Measurements from ENCODE around the gene HAGH. TPM values are rescaled to one million over a fixed set of nuclear protein-coding genes. Genes with fewer than 3 reads are reported as not detected.
A peak's percentile ranks its signal among the peaks of the same experiment; 100 is the strongest.

The HAGH gene
- total RNA-seq, 2 donors from 2014 or later, result 31.7 to 65.6 TPM

DNA sequence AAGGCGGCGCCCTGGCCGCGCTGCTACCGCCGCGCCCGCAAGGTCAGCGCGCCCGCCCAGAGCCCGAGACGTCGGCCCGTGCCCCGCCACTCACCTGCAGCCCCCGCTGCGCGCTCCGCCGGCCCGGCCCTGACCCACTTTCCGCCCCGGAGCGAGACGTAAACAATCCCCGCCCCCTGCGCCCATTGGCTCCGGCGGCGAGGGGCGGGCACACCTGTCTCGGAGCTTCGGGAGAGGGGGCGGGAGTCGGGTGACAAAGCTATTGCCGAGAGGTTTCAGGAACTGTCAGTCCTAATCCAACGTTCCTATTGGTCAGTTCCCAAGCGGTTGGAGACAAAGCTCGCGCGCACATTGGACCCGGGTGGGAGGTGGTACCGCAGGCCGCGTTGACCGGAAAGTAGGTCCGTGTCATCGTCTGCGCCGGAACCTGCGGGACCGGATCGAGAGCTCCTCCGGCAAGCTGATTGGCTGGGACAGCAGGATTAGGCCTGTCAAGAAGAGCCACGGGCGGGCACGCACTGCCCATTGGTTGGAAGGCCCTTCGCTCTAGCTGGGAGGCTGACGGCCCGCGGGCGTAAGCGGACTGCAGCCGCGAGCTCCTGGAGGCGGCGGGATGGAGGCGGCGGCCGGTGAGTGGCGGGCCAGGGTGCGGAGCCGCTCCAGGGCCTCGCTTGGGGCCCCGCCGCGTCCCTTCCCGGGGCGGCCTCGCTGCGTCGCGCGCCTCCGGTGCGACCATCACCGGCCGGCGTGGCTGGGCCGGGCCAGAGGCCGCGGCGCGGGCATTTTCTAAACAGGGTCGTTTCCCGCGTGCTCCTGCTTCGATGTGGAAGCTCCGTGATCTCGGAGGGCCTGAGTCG is 44.0 kb downstream of the HAGH start, which contains the start of the genes NUBP2 and SPSB3:
NUBP2 (plus strand) TSS at position 553 of the 857 bp plus-strand sequence; CDS start at position 614, 61 bp downstream.
SPSB3 (minus strand) TSS at position 164 of the 857 bp plus-strand sequence. CDS start 1,088 bp downstream, outside the sequence.
- Mint-ChIP-seq H3K9me3 (no peaks in the 10 kb centered on the region), H3K27ac (peak within 1 kb of the TSS; percentile 82 to 94), H3K36me3 (peaks cover 6% of the 10 kb centered on the region in 2 donors)
- peak; percentile 91 to 93 for ATAC-seq
- DNase-seq (ENCODE audit: low spot score in 2 of 2), result peak; percentile 94 to 100

DNA sequence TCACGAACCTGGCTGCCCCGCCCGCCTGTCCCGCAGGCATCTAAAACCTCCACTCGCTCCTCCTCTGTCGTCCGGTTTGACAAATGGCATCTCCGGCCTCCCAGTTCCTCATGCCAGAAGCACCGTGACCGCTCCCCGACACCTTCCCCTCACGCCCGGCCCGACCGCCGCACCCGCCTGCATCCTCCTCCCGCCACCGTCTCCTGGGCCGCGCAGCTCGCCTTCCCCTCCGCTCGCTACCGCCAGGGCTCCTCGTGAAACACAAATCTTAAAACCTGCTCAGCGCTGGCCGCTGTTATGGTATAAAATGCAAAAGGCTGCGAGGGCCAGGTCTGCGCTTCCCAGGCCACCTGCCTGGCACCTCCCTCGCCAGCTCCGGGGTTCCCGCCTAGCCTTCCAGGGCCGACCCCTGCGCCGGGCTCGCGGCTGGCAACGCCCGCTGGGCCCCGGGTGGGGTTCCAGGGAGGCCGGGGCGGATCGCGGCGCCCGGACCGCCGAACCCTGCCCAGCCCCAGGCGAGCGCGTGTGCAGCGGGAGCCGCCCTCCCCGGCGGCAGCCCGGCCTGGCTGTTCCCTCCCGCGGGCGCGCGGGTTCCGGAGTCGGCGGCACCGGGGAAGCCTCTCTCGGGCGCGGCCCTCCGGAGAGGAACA is 44.7 kb downstream of the HAGH start:
- peaks cover 6% of the 10 kb centered on the region in 2 donors for H3K36me3 Mint-ChIP-seq
- peak in 1 of 2 donors; percentile 42 for DNase-seq (ENCODE audit: low spot score in 2 of 2)
- no peak for ATAC-seq

DNA sequence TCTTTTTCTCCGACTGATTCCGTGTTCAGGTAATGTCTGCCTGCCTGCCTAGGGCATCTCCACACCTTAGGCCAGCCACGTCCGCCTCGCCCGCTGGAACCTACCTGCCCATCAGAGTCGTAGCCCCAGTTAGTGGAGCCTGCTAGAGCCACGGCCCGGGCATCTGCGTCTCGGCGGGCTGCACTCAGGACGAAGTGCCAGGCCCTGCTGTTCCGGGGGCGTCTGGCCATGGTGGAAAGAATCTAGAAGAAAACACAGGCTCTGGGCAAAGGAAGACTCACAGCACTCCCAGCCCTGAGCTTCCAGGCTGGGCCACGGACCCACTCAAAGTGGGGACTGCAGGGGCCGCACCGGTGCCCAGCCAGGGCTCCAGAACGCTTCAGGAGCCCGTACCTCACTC is 45.4 kb downstream of the HAGH start:
- H3K27ac Mint-ChIP-seq, result peak overlapping the region; percentile 82 to 91
- DNase-seq (ENCODE audit: low spot score in 2 of 2), result no peak
- no peak for ATAC-seq

More for the DNA sequence above, 44.7 kb downstream of the HAGH start:
- Mint-ChIP-seq H3K9me3 (no peaks in the 10 kb centered on the region), H3K27ac (peak overlapping the region; percentile 82 to 91)

DNA sequence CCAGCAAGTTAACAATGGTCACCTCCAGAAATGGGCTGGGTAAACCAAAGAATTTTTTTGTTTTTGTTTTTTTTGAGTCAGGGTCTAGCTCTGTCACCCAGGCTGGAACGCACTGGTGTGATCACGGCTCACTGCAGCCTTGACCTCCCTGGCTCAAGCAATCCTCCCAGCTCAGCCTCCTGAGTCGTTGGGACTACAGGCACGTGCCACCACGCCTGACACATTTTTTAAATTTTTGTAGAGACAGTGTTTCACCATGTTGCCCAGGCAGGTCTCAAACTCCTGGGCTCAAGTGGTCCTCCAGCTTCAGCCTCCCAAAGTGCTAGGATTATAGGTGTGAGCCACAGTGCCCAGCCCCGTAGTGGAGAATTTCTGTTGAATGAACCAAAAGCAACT is 46.0 kb downstream of the HAGH start:
- Mint-ChIP-seq H3K9me3 (no peaks in the 10 kb centered on the region), H3K27ac (peak overlapping the region in 1 of 2 donors; percentile 82), H3K36me3 (peaks cover 6% of the 10 kb centered on the region in 2 donors)
- no peak for DNase-seq (ENCODE audit: low spot score in 2 of 2)
- ATAC-seq, result no peak

More for the DNA sequence above, 45.4 kb downstream of the HAGH start:
- Mint-ChIP-seq H3K9me3 (no peaks in the 10 kb centered on the region), H3K36me3 (peaks cover 6% of the 10 kb centered on the region in 2 donors)

DNA sequence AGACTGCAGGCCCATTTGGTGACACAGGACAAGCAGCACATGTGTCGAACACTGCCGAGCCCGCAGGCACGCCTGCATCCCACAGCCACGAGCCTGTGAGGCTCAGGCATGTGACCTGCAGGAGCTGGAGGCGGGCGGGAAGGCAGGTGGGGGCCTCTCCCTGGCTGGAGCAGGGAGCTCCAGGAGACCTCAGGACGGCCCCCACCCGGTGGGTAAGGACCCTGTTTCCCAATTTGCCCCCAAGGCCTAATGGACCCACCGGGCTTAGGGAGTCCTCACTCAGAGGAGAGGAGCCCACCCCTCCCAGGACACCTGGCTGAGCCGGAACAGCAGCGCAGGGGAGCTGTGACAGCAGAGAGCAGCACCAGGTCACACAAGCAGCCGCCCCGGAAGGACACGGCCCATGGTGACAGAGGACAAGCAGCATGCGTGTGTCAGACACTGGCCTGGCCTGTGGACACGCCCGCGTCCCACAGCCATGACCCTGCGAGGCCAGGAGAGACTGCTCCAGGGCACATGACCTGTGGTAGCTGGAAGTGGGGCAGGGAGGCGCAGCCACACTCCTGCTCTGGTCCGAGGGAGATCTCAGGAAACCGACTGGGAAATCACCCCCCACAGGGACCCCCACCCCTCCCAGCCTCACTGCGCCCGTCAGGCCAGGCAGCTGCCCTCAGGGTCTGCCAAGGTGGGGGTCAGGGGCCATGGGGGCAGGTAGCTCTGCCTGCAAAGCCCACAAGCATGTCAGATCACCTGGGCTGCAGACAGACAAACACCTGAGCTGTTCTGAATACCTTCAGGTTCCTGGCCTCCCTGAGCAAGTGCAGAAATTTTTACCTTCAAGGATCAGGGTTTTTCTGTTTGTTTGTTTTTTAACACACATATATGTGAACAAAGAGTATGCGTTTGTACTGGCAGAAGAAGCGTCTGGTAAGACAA is 46.6 kb downstream of the HAGH start:
- DNase-seq (ENCODE audit: low spot score in 2 of 2), result no peak
- Mint-ChIP-seq H3K36me3 (peaks cover 6% of the 10 kb centered on the region in 2 donors), H3K9me3 (no peaks in the 10 kb centered on the region), H3K27ac (no peak overlapping the region)
- ATAC-seq, result no peak

DNA sequence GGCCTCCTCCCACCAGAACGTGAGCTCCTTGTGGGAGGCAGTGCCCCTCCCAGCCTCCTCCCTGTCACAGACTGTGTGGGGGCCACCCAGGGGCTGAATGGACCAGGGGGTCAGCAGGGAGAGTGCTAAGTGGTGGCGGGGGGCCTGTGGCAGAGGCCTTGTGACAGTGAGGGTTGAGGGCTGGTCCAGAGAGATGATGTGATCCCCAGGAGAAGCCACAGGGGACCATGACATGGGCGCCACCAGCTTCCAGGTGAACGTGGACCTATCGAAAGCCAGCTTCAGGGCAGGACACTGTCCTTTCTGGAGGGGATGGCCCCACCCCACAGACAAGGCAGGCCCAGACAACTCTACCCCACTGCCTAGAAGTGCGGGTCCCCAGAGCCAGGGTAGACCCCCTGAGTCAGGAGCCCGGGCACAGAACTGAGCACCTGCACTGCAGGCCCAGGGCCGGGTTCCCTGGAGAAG is 47.4 kb downstream of the HAGH start:
- peaks cover 6% of the 10 kb centered on the region in 2 donors for H3K36me3 Mint-ChIP-seq
- no peaks in the 10 kb centered on the region for H3K9me3 Mint-ChIP-seq
- peak overlapping the region; percentile 49 to 73 for H3K27ac Mint-ChIP-seq
- ATAC-seq (no peak), DNase-seq (ENCODE audit: low spot score in 2 of 2) (no peak)

DNA sequence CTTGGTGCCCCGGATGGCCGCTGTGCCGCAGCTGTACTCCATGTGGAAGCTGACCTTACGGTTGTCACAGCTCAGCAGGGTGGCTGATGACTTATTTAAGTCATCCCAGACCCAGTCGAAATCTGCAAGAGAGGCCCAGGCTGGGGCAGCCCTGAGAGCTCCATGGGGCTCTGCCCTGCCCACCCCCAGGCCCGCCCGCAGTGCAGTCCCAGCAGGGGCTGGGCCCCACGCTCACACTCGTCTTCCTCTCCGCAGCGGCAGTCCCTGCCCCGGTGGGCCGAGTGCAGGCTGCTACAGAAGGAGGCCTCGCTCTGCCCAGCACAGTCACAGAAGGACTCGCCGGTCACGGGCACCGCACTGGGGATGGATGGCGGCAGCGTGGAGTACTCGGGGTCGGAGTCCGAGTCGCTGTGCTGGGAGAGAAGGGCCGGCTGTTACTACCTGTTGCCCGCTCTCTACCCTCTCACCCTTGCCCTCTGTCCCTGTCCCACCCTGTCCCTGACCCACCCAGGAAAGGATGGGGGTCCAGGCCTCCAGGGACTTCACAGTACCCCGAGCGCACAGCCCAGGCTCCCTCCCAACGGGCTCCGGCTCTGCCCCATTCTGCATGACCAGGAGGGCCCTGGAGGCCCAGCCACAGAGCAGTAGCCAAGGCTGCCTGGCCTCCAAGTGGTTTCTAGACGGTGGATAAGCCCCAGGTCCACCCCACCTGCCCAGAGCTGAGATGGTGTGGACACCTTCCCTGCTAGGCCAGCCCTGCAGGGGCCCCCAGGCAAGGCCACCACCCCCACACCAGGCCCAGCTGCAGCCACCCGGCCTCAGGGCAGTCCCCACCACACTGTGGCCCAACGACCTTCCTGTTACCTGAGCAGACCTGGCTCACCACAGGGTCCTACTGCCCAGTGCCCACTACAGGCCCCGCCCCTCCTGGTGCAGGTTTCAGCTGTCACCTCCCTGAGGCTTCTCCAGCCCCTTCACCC is 48.1 kb downstream of the HAGH start:
- ATAC-seq, result no peak
- DNase-seq (ENCODE audit: low spot score in 2 of 2), result no peak
- H3K9me3 Mint-ChIP-seq, result no peaks in the 10 kb centered on the region
- H3K27ac Mint-ChIP-seq, result peak overlapping the region; percentile 49 to 73
- peaks cover 5% of the 10 kb centered on the region in 2 donors for H3K36me3 Mint-ChIP-seq

DNA sequence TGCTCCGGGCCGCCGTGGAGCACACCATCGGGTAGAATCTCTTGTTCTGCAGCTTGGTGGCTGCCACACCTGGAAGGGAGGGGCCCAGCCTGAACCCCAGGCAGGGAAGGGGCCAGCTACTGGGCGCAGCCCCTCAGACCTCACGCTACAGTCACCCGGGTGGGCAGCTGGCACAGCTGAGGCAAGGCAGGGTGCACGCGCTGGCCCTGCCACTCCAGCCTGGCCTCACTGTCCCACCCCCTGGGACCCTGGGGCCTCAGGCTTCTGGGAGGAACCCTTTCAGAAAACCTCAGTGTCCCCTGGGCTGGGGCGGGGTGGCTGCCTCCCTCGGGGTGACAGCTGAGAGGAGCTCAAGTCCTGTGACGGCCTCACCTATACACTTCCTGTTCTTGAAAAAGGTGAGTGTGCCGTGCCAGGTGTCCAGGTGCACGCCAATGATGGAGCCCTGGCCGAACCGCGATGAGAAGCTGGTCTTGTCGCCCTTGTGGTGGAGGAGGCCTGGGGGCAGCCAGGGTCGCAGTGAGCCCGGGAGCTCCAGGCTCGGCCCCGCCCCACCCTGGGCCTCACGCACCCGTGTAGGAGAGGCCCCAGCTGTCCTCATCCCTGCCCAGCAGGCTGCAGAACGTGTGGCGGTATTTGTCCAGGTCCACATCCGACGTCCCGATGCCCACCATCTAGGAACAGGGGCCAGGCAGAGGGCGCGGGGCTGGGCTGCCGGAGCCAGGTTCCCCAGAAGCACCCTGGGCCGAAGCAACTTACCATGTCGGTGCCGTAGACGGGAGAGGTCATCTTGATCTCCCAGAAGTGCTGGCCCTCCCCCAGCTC is 49.0 kb downstream of the HAGH start:
- ATAC-seq (no peak), DNase-seq (ENCODE audit: low spot score in 2 of 2) (no peak)
- no peaks in the 10 kb centered on the region for H3K9me3 Mint-ChIP-seq
- peaks cover 0 to under 1% of the 10 kb centered on the region in 2 donors for H3K36me3 Mint-ChIP-seq
- H3K27ac Mint-ChIP-seq, result no peak overlapping the region

DNA sequence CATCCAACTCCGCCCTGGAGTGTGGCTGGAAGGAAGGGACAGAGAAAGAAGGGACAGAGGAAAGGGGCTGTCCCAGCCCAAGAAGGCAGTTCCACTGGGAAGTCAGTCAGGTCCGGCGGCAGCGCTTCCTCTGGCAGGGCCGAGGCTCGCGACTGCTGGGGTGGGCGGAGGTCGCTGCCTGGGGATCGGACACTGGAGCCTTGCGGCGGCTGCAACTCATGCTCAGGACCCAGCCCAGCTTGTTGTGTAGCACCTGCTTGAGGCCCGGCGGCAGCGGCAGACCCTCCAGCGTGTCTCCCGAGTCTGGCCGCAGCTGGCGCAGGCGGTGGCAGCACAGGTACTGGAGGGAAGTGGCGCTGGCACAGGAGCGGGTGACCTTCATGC is 49.6 kb downstream of the HAGH start:
- peak overlapping the region; percentile 22 to 84 for H3K27ac Mint-ChIP-seq
- no peaks in the 10 kb centered on the region for H3K9me3 Mint-ChIP-seq
- peaks cover 6 to 7% of the 10 kb centered on the region in 2 donors for H3K36me3 Mint-ChIP-seq
- no peak for ATAC-seq
- DNase-seq (ENCODE audit: low spot score in 2 of 2), result no peak

DNA sequence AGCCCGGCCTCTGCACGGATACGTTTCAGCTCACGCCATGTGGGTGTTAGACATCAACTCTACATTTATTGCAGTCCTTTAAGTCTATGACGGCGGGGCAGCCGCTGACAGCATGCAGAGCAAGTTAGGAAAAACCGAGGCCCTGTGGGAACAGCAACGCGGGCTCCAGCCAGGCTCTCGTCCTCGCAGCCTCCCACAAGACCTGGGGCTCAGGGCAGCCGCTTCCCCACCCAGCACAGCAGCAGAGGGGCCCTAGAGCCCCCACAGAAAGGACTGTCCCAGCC is 50.0 kb downstream of the HAGH start:
- no peaks in the 10 kb centered on the region for H3K9me3 Mint-ChIP-seq
- peaks cover 10% of the 10 kb centered on the region in 2 donors for H3K36me3 Mint-ChIP-seq
- DNase-seq (ENCODE audit: low spot score in 2 of 2), result no peak
- peak overlapping the region; percentile 22 to 84 for H3K27ac Mint-ChIP-seq
- ATAC-seq, result no peak

DNA sequence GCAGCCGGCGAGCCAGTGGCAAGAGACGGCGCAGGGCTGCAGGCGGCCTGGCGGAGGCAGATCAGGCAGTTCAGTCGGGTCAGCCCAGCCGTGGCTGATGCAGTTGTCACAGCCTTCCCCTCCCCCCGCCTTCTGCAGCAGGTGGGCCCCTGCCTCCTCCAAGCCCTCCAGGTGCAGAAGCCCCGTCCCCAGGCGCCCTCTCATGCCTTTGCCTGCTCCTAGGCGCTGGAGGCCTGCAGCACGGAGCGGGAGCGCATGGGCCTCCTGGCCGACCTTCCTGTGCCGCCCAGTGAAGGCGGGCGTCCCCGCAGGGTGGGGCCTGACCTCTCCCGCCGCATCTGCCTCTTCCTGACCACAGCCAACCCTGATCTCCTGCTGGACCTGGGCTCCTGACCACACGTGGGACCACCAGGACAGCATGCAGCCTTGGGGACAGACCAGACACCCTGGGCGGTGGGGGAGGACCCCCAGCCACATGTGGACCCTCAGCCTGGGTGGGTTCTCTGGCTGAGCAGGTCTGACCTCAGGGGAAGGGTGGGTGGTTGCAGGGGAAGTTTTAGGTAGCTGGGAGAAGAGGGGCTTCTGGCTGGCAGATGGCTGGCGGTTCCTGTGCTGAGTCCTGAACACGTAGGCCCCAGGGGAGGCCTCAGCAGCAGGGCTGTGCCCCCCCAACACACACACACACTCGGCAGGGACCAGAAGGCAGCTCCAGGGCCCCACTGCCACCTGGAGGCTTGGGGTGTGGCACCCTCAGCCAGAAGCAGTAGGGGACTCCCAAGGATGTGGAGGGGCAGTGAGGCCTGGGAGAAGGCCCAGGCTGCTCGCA is 50.6 kb downstream of the HAGH start:
- H3K36me3 Mint-ChIP-seq, result peaks cover 10 to 11% of the 10 kb centered on the region in 2 donors
- H3K27ac Mint-ChIP-seq, result peak overlapping the region; percentile 22 to 84
- DNase-seq (ENCODE audit: low spot score in 2 of 2) (no peak), ATAC-seq (no peak)
- no peaks in the 10 kb centered on the region for H3K9me3 Mint-ChIP-seq

DNA sequence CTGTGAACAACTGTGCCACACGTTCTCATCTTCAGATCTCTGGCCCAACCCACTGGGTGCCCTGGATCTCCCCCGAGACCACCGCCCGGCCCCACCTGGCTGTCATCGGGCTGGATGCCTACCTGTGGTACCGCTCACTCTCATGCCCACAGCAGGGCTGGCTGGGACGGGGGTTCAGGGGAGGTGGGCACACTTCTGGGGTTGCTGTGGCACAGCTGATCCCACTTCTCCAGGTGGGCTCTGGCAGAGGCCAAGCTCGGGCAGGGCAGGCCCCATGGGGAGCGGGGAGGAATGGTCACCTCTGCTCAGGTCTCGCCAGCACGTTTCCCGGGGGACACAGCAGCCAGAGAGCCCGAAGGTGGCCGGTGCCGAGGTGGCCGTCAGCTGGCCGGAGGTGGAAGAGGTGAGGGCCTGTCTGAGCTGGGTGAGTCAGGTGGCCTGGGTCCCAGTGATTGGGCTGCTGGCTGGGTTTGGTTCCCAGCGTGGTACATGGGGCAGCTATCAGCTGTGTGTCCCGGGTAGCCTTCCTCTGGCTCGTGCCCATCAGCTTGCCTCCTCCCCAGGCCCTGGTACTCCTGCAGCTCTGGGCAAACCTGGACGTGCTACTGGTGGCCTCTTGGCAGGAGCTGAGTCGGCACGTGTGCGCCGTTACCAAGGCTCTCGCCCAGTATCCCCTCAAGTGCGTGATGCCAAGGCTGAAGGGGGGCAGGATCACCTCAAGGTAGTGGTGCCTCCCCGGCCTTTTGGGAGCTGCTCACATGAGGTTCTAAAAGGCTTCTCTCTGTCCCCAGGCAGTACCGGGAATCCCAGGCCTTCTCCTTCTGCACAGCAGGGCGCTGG is 51.4 kb downstream of the HAGH start:
- Mint-ChIP-seq H3K36me3 (peaks cover 11 to 14% of the 10 kb centered on the region in 2 donors), H3K27ac (peak overlapping the region in 1 of 2 donors; percentile 9), H3K9me3 (no peaks in the 10 kb centered on the region)
- no peak for ATAC-seq
- no peak for DNase-seq (ENCODE audit: low spot score in 2 of 2)

DNA sequence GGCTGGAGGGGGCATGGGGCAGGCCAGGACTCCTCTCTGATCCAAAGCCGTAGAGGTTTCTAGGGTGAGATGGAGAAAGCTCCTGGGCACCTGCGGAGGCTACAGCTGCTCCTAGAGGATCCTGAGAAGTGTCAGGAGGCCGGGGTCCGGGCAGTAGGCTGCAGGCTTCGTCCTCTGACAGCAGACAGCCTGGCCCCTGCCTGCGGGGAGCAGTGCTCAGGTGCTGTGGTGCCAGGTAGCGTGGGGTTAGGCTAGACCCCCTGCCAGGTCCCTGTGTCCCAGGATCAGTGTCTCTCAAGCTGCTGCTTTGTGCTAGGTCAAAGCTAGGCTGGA is 52.2 kb downstream of the HAGH start:
- DNase-seq (ENCODE audit: low spot score in 2 of 2) (no peak), ATAC-seq (no peak)
- Mint-ChIP-seq H3K9me3 (no peaks in the 10 kb centered on the region), H3K36me3 (peaks cover 11 to 15% of the 10 kb centered on the region in 2 donors), H3K27ac (peak overlapping the region in 1 of 2 donors; percentile 88)

Measured in activated naive CD4-positive, alpha-beta T cell treated with anti-CD3 and anti-CD28 coated beads, Interleukin-2, amount 50 U/mL, for 72 hours (primary cell).